ENCODE measurements around the gene POLR1G.
A peak's percentile ranks its signal among the peaks of the same experiment; 100 is the strongest.
"Not testable (repeated sequence)": the region's sequence is repeated elsewhere in the genome, so short reads cannot be mapped to it uniquely, and the experiment has no call there.

The POLR1G gene

DNA sequence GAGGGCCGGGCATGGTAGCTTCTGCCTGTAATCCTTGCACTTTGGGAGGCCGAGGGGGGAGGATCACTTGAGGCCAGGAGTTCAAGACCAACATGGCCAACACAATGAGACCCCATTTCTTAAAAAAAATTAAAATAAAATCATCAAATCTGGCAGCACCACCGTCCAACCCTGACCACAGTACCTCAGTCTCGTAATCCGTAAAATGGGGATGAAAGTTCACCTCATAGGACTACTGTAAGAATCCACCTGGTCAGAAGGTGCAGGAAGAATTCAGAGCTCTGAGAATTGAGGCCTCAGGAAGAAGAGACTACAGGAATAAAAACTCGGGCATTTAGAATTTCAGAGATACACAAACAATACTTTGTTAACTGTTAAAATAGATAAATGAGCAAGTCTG is 4.6 kb upstream of the POLR1G start:
- DNase-seq = no peak

GRCh38 chr19:45402298-45403061 is 4.0 kb upstream of the POLR1G start:
- DNase-seq = no peak

DNA sequence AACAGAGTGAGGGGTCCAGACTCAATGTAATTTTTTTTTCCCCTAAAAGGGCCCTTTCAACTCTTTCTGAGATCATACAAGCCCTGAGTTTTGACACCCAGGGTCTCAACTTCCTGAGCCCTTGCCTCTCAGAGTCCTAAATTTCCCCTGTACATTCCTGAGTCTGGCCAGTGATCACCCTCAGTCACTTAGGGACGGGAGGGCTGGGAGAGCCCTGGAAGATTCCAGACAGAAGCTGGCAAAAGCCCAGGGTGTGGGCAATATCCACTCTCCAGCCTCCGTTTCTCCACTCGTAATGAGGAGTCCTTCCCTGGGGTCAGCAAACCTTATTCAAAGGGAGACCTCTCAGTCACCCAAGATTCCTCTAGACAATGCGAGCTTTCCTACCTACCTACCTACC is 3.2 kb upstream of the POLR1G start:
- DNase-seq = no peak

GRCh38 chr19:45403781-45404556 is 2.5 kb upstream of the POLR1G start:
- DNase-seq = no peak

GRCh38 chr19:45404557-45405434 is 1.6 kb upstream of the POLR1G start, which contains the start of gene PPP1R13L:
TSS of gene PPP1R13L (minus strand) at chr19:45405069. CDS start at chr19:45398318, 6,751 bp downstream.
- peak; percentile 54 for DNase-seq

GRCh38 chr19:45405435-45406225 is 814 bp upstream of the POLR1G start:
- DNase-seq = peak; percentile 86

DNA sequence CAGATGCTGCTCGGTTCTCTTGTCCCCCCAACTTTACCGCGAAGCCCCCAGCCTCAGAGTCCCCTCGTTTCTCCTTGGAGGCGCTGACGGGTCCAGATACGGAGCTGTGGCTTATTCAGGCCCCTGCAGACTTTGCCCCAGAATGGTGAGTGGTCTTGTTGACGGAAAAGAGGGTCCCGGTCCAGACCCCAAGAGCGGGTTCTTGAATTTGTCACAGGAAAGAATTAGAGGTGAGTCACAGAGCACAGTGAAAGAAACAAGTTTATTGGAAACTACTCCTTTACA is 589 bp downstream of the POLR1G start:
- no peak for DNase-seq

DNA sequence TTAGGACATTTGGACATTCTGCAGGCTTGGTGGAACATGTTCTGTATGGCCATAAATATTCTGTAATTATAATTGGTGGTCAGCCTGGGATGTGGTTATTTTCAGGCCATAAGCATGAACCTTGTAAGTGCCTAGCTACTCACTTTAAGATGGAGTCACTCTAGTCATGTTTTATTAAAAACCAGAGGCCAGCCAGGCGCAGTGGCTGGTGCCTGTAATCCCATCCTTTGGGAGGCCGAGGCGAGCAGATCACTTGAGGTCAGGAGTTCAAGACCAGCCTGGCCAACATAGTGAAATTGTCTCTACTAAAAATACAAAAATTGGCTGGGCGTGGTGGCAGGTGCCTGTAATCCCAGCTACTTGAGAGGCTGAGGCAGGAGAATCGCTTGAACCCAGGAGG is 1.1 kb downstream of the POLR1G start:
- DNase-seq = not testable (repeated sequence)

DNA sequence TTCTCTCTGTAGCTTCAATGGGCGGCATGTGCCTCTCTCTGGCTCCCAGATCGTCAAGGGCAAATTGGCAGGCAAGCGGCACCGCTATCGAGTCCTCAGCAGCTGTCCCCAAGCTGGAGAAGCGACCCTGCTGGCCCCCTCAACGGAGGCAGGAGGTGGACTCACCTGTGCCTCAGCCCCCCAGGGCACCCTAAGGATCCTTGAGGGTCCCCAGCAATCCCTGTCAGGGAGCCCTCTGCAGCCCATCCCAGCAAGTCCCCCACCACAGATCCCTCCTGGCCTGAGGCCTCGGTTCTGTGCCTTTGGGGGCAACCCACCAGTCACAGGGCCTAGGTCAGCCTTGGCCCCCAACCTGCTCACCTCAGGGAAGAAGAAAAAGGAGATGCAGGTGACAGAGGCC is 1.7 kb downstream of the POLR1G start:
- DNase-seq = no peak

- DNase-seq = no peak
Observed at GRCh38 chr19:45408830-45409556, 2.5 kb downstream of the POLR1G start.

DNA sequence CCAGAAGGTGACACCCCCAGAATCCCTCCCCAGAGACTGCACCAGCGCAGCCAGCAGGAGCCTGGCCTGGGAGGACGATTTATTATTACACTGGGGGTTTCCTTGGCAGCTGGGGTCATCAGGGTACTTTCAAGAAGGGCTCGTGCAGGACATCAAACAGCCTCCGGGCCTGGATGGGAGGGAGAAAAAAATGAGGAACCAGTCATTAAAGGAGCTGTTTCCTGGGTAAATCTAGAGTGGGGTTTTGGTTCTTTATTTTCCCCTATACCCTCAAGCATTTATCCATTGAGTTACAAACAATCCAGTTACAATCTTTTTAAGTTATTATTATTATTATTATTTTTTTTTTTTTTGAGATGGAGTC is 3.1 kb downstream of the POLR1G start:
- DNase-seq = no peak

GRCh38 chr19:45410330-45410729 is 3.9 kb downstream of the POLR1G start:
- DNase-seq = not testable (repeated sequence)

DNA sequence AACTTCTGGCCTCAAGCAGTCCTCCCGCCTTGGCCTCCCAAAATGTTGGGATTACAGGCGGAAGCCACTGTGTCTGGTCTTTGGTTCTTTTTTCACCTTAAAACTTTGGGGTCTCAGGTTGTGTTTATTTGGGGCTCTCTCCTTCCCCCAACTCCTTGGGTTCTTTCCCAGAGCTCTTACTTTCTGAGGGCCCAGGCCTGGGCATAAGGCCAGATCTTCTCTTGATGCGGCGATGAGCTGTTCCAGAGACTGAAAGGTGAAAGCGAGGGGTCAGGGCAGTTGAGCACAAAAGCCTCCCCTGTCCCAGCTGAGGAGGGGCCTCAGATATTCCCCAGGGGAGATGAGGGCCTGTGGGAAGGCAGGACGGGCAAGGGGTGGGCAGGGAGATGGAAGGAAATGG is 7.1 kb downstream of the POLR1G start:
- no peak for DNase-seq

GRCh38 chr19:45414468-45414867 is 8.0 kb downstream of the POLR1G start:
- no peak for DNase-seq

- DNase-seq = no peak
Observed at GRCh38 chr19:45417151-45417550, 10.7 kb downstream of the POLR1G start.

DNA sequence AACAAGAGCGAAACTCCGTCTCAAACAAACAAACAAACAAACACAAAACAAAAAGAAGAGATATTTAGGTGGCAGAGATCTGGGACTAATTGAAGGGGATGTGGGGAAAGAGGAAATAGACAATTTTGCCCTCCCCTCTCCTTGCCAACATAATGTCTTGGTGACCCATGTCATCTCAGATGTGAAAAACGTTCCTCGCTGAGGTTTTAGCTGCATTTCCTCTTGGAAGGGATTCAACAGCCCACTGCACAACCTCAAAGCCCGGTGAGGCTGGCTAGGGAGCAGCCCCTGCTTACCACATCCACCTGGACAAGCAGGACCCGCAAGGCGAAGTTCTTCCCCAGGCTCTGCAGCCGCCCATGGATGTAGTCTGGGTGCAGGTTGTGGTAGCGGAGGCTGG is 12.4 kb downstream of the POLR1G start:
- DNase-seq = no peak

GRCh38 chr19:45419396-45419795 is 13.0 kb downstream of the POLR1G start:
- no peak for DNase-seq

DNA sequence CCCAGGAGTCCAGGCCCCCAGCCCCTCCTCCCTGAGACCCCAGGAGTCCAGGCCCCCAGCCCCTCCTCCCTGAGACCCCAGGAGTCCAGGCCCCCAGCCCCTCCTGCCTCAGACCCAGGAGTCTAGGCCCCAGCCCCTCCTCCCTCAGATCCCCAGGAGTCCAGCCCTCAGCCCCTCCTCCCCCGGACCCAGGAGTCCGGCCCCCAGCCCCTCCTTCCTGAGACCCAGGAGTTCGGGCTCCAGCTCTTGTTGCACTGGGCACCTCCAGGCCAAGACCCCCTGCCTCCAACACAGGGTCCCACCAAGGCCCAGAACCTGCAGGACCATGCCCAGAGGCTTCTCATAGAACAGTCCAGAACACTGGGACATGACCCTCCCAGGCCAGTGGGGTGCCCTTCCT is 13.5 kb downstream of the POLR1G start:
- DNase-seq = no peak

GRCh38 chr19:45420356-45420755 is 13.9 kb downstream of the POLR1G start:
- DNase-seq = no peak

- DNase-seq = no peak
Observed at GRCh38 chr19:45420871-45421270, 14.4 kb downstream of the POLR1G start.

DNA sequence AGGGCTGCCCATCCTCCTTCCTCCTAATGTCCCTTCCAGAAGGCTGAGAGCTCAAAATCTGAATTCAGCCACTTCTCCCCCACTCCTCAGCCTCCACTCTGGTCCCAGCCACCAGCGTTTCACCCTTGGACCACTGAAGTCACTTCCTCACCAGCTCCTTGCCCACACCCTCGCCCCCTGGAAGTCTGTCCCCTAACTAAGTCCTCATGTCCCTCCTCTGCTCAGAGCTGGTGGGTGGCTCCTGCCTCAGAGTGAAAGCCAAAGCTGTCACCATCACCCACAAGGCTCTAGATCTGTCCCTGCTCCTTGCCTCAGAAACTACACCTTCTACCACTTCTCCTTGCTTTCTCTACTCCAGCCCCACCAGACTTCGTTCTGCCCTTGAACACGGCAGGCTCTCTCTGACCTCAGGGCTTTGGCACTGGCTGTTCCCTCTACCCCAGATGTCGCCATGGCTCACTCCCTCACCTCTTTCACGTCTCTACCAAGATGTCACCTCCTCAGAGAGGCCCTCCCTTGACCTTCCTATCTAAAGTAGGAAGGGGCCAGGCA is 15.6 kb downstream of the POLR1G start:
- DNase-seq = no peak
